ENCODE measurements around the gene PPM1M. TPM values are rescaled to one million over a fixed set of nuclear protein-coding genes. Genes with fewer than 3 reads are reported as not detected.

PPM1M gene
- total RNA-seq, 1 donor from 2014 or later, result 53.4 TPM

- DNase-seq (no peak), ATAC-seq (no peak)
- no peak for TF ChIP-seq CTCF (IDR thresholded peaks at IDR 0.05)
- Histone ChIP-seq H3K36me3 (peaks cover 13% of the 10 kb centered on the region), H3K27me3 (ENCODE audit: low read depth) (no peaks in the 10 kb centered on the region), H3K27ac (no peak overlapping the region), H3K4me3 (no peak overlapping the region), H3K4me1 (peaks cover 30% of the 10 kb centered on the region), H3K9me3 (no peaks in the 10 kb centered on the region)
- intact Hi-C loops (cut with DNase I), result no loop called here
Observed at GRCh38 chr3:52223449-52224408, 21.8 kb upstream of the PPM1M start.

- Histone ChIP-seq H3K27me3 (ENCODE audit: low read depth) (no peaks in the 10 kb centered on the region), H3K9me3 (no peaks in the 10 kb centered on the region), H3K27ac (peak within 1 kb of the TSS; percentile 18), H3K4me3 (no peak within 1 kb of the TSS), H3K36me3 (peaks cover 32% of the 10 kb centered on the region), H3K4me1 (peaks cover 14% of the 10 kb centered on the region)
- no peak for TF ChIP-seq CTCF (IDR thresholded peaks at IDR 0.05)
- intact Hi-C loops (cut with DNase I), result no loop called here
- DNase-seq (no peak), ATAC-seq (peak in 1 of 2 donors; percentile 24)
Observed at GRCh38 chr3:52225452-52226228, 19.9 kb upstream of the PPM1M start, which contains the start of gene TLR9. Gene TLR9 (minus strand): TSS chr3:52225645. CDS start chr3:52225529, 116 bp downstream.

GRCh38 chr3:52226229-52226817 is 19.2 kb upstream of the PPM1M start:
- no peak overlapping the region for H3K4me3 ChIP-seq
- ATAC-seq (no peak), DNase-seq (no peak)
- H3K4me1 ChIP-seq, result peaks cover 10% of the 10 kb centered on the region
- H3K27me3 ChIP-seq (ENCODE audit: low read depth), result no peaks in the 10 kb centered on the region
- H3K27ac ChIP-seq, result peak overlapping the region; percentile 18
- H3K36me3 ChIP-seq, result peaks cover 39% of the 10 kb centered on the region
- intact Hi-C loops (cut with DNase I), result no loop called here
- H3K9me3 ChIP-seq, result no peaks in the 10 kb centered on the region
- no peak for TF ChIP-seq CTCF (IDR thresholded peaks at IDR 0.05)

GRCh38 chr3:52227117-52227516 is 18.4 kb upstream of the PPM1M start:
- no peak for ATAC-seq
- Histone ChIP-seq H3K9me3 (no peaks in the 10 kb centered on the region), H3K4me1 (peaks cover 10% of the 10 kb centered on the region), H3K27ac (no peak overlapping the region), H3K36me3 (peaks cover 47% of the 10 kb centered on the region), H3K27me3 (ENCODE audit: low read depth) (no peaks in the 10 kb centered on the region), H3K4me3 (no peak overlapping the region)
- no peak for TF ChIP-seq CTCF (IDR thresholded peaks at IDR 0.05)
- no peak for DNase-seq
- intact Hi-C loops (cut with DNase I), result no loop called here

- peaks cover 53% of the 10 kb centered on the region for H3K36me3 ChIP-seq
- ATAC-seq (no peak), DNase-seq (no peak)
- no peaks in the 10 kb centered on the region for H3K27me3 ChIP-seq (ENCODE audit: low read depth)
- intact Hi-C loops (cut with DNase I), result no loop called here
- no peak overlapping the region for H3K4me3 ChIP-seq
- H3K4me1 ChIP-seq, result peaks cover 13% of the 10 kb centered on the region
- H3K27ac ChIP-seq, result no peak overlapping the region
- no peak for TF ChIP-seq CTCF (IDR thresholded peaks at IDR 0.05)
- no peaks in the 10 kb centered on the region for H3K9me3 ChIP-seq
Observed at GRCh38 chr3:52227766-52228165, 17.8 kb upstream of the PPM1M start.

All from lower lobe of right lung (tissue), 2 donors.